Omental fat pad (tissue), 4 donors: ENCODE results near the gene ASH1L. TPM values are rescaled to one million over a fixed set of nuclear protein-coding genes. Genes with fewer than 3 reads are reported as not detected.

Experiments used
- ATAC-seq: fragments of 150-250 bp; one replicate; pipeline ENCODE4 v1.9.1; 2016; ENCODE audit warnings: mild to moderate bottlenecking, moderate library complexity; ENCODE audit not compliant: low FRiP score
- DNase-seq: peaks from one replicate; pipeline ENCODE4 v3.0.0-alpha.2; 2019; ENCODE audit warnings: low spot score
- CTCF ChIP-seq, 3 donors: fragments of 450-650 bp; IDR thresholded peaks; one replicate each; pipeline ENCODE4 v1.5.1; 2016 to 2017; ENCODE audit warnings: antibody characterized with exemption in 3 of 3, mild to moderate bottlenecking in 3 of 3, moderate library complexity in 2 of 3
- total RNA-seq, 4 donors: library from RNA; depleted of rRNA; stranded (reverse); fragments of >200 nt; gene quantifications; one replicate each; pipeline ENCODE4 v1.1.0, GENCODE V29; 2016

ASH1L gene
- total RNA-seq, 4 donors from 2014 or later: 60.8 to 72.2 (median 65.6) TPM

GRCh38 chr1:155479205-155479604, 83.4 kb downstream of the ASH1L start:
- no peak for TF ChIP-seq CTCF (IDR thresholded peaks at IDR 0.05)
- no peak for DNase-seq
- no peak for ATAC-seq

- no peak for TF ChIP-seq CTCF (IDR thresholded peaks at IDR 0.05)
- ATAC-seq: no peak
- no peak for DNase-seq
Observed at GRCh38 chr1:155478270-155478852, 84.2 kb downstream of the ASH1L start.

- no peak for ATAC-seq
- TF ChIP-seq CTCF (IDR thresholded peaks at IDR 0.05): no peak
- DNase-seq: no peak
Observed at GRCh38 chr1:155474146-155474545, 88.5 kb downstream of the ASH1L start.

DNA sequence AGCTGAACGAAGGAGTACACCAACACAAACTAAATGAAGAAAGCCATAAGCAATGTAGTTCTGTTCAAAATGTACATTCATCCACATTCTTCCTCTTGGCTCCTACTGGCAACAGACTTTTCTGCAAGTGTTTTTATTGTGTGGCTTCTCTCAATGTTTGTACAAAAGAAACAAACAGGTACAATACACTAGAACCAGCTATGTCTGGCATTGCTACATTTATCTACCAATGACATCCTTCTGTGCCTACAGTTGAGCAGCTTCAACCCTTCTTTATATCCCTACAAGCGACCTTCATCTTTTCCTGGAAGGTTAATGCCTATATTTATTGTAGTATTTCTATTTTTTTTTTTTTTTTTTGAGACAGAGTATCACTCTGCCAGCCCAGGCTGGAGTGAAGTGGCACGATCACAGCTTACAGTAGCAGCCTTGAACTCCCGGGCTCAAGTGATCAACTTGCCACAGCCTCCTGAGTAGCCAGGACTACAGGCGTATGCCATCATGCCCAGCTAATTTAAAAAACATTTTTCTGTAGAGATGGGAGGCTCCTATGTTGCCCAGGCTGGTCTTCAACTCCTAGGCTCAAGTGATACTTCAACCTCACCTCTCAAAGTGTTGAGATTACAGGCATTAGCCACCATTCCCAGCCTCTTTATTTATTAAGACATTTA, 89.3 kb downstream of the ASH1L start:
- ATAC-seq (no peak), DNase-seq (no peak)
- TF ChIP-seq CTCF (IDR thresholded peaks at IDR 0.05): no peak

DNA sequence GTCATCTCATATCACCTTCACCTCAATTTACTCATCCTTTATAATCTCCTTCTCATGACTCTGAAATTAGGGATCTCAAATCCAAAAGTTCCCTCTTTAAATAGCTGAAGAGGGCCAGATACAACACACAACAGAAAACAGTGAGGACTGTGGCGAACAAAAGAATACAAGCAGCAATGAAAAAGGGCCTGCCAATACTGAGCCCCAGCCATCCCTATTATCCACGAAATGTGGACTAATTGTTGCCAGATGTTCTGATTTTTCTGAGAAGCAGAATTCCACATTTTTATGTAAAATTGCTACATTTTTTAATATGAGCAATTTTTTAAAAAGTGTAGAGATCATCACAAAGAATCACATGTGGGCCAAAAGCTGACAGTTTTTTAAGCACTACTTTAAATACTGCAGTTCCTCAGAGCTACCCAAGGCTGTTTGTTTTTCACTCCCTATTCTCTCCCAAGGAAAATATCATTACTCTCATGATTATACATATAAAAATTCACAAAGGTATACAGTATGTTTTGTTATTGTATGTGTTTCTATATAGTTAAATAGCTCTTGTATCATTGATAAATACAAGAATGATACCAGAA, 90.0 kb downstream of the ASH1L start:
- DNase-seq: no peak
- no peak for ATAC-seq
- no peak for TF ChIP-seq CTCF (IDR thresholded peaks at IDR 0.05)

DNA sequence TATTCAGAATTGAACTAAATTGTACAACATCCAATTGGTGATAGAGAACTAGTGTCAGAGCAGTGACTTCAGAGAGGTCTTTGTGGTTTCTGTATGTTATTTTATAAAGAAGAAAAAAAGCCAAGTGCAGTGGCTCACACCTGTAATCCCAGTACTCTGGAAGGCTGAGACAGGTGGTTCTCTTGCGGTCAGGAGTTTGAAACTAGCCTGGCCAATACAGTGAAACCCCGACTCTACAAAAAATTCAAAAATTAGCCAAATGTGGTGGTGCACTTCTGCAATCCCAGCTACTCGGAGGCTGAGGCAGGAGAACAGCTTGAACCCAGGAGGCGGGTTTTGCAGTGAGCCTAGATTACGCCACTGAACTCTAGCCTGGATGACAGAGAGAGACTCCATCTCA, 90.7 kb downstream of the ASH1L start:
- TF ChIP-seq CTCF (IDR thresholded peaks at IDR 0.05): no peak
- no peak for DNase-seq
- no peak for ATAC-seq

GRCh38 chr1:155471026-155471425, 91.6 kb downstream of the ASH1L start:
- no peak for TF ChIP-seq CTCF (IDR thresholded peaks at IDR 0.05)
- DNase-seq (no peak), ATAC-seq (no peak)
